GM12891 (cell line): ENCODE measurements around the gene STEAP3.

Experiments used
- POLR2A ChIP-seq: IDR thresholded peaks from 2 replicates; pipeline ENCODE4 v1.6.1; 2011; ENCODE audit warnings: low read depth, low read length, control low read depth
- POLR2AphosphoS5 ChIP-seq: IDR thresholded peaks from 2 replicates; pipeline ENCODE4 v1.6.1; 2011; ENCODE audit warnings: low read depth, low read length, control low read depth
- POU2F2 ChIP-seq: IDR thresholded peaks from 2 replicates; pipeline ENCODE4 v1.6.1; 2011; ENCODE audit warnings: low read depth, mild to moderate bottlenecking, control low read depth, low read length, moderate library complexity
- SPI1 ChIP-seq: IDR thresholded peaks from 2 replicates; pipeline ENCODE4 v1.6.1; 2011; ENCODE audit warnings: low read depth, low read length, control low read depth

DNA sequence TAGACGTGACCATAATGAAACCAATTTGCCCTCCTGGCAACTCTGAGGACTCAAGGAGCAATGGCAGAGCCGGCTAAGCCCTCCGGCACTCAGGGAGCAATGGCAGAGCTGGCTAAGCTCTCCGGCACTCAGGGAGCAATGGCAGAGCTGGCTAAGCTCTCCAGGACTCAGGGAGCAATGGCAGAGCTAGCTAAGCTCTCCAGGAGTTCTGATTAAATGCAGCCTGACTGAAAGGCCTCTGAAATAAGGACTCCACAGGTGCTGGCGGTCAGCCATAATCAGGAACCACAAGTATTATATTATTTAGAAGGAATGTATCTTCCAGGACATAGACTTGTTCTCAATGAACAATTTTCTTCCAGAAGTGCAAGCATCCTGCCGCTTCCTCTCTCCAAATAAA is 77.8 kb downstream of the STEAP3 start:
- TF ChIP-seq SPI1 (no peak), POLR2A (no peak), POLR2AphosphoS5 (no peak), POU2F2 (no peak)
